ENCODE measurements around the gene ZBTB8B.

Gene ZBTB8B

GRCh38 chr1:32480761-32481160 lies 15.9 kb downstream of the ZBTB8B start:
- no peak for TF ChIP-seq CTCF (IDR thresholded peaks at IDR 0.05)

DNA sequence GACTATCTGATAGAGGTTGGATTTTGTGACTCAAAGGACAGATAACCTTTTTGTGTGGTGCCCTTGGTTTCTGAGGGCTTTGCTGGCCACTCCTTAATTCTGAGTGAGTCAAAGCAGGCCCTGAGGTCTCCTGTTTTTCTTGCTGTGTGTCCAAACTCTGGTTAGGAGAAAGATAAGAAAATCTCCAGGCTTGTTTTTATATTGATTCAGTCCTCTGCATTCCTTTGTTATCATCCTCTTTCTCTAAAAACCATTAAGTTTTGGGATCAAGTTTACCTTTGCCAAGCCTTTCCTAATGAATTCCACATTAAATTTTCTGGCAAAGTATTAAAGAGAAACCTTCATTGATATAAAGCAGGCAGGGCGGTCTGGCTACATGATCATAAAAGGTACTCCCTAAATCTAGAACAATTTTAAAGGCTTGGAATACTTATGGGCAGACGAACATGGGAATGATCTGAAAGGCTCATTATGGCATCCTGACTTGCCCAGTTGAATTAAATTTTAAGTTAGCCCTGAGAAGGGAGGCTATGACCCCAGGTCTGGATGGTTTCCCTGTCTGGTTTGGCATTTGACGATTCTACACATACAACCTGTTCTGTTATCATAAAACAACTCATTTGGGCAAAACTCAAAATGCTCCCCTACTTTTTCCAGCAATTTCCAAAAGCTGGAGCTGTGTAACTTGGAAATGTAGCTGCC lies 20.8 kb downstream of the ZBTB8B start:
- TF ChIP-seq CTCF (IDR thresholded peaks at IDR 0.05) = no peak

GRCh38 chr1:32486463-32487113 lies 21.7 kb downstream of the ZBTB8B start:
- TF ChIP-seq CTCF (IDR thresholded peaks at IDR 0.05) = no peak

DNA sequence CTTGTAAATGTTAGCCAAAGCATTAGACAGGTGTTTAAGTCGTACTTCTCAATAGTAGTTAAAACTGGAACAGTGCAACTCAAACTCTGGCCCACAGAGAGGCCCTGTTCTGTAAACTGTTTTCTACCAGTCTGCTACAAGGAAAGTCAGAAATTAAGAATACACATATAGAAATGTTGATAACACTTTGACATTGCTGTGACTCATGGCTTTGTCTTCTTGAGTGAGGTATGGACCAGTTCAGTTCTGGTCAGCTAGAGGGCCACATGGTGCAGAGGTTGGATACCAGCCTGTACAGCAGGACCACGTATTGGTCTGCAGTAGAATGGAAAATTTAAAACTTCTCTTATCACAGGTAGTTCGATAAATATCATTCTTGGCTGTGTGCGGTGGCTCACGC lies 22.3 kb downstream of the ZBTB8B start:
- no peak for TF ChIP-seq CTCF (IDR thresholded peaks at IDR 0.05)

- no peak for TF ChIP-seq CTCF (IDR thresholded peaks at IDR 0.05)
Observed at GRCh38 chr1:32489774-32490454, 25.0 kb downstream of the ZBTB8B start.

- TF ChIP-seq CTCF (IDR thresholded peaks at IDR 0.05) = no peak
Observed at GRCh38 chr1:32491386-32491785, 26.5 kb downstream of the ZBTB8B start.

GRCh38 chr1:32494196-32494595 lies 29.3 kb downstream of the ZBTB8B start:
- TF ChIP-seq CTCF (IDR thresholded peaks at IDR 0.05) = no peak
